GM18505 (cell line): ENCODE data around the gene NOP14.

Source experiments
- ATAC-seq: cut with Tn5 transposase; IDR thresholded peaks from one replicate; pipeline ENCODE4 v1.9.1; 2021; ENCODE audit not compliant: unreplicated experiment
- POLR2A ChIP-seq: IDR thresholded peaks from 4 replicates; pipeline ENCODE4 v1.6.1; 2011; ENCODE audit warnings: borderline replicate concordance; ENCODE audit not compliant: insufficient read depth, insufficient read length; ENCODE audit errors: extremely low read depth

Gene NOP14

DNA sequence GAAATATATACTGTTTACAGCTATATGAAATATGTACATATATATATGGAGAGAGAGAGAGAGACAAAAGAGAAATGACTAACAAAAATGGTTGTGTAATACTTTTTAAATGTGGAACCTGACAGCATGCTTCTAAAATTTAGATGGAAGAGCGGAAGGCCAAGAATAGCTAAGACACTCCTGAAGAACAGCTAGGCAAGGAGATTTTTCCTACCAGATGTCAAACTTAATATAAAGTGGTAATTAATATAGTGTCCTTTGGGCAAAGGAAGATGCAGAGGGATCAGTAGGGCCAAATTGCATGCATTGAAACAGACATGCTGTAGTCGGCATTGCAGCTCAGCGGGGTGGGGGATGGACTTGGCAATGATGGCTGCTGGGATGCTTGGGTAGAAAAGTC, 74.3 kb downstream of the NOP14 start:
- no peak for TF ChIP-seq POLR2A
- ATAC-seq, result no peak
